Fibroblast of the aortic adventitia (primary cell): Measurements from ENCODE around the gene RRP36. TPM values are rescaled to one million over a fixed set of nuclear protein-coding genes. Genes with fewer than 3 reads are reported as not detected.

Experiments used
- DNase-seq: peaks from one replicate; pipeline ENCODE4 v3.0.0-alpha.2; 2010; ENCODE audit warnings: low read depth
- H3K4me3 ChIP-seq: 2 replicates; pipeline ENCODE4 v1.5.1; 2011; ENCODE audit warnings: low read depth, mild to moderate bottlenecking, control low read depth, low read length, moderate library complexity
- total RNA-seq: library from RNA; depleted of rRNA; stranded (reverse); fragments of >200 nt; gene quantifications from 2 replicates; pipeline ENCODE4 v1.2.3, GENCODE V29; 2012; ENCODE audit warnings: low replicate concordance
- TF ChIP-seq, protein P1 (sequence below): IDR thresholded peaks from 2 replicates; pipeline ENCODE4 v1.5.1; 2011; ENCODE audit warnings: mild to moderate bottlenecking, low read length, control low read depth, inconsistent platforms; ENCODE audit not compliant: insufficient read depth

Gene RRP36
- total RNA-seq, 1 donor = 86.6 TPM

DNA sequence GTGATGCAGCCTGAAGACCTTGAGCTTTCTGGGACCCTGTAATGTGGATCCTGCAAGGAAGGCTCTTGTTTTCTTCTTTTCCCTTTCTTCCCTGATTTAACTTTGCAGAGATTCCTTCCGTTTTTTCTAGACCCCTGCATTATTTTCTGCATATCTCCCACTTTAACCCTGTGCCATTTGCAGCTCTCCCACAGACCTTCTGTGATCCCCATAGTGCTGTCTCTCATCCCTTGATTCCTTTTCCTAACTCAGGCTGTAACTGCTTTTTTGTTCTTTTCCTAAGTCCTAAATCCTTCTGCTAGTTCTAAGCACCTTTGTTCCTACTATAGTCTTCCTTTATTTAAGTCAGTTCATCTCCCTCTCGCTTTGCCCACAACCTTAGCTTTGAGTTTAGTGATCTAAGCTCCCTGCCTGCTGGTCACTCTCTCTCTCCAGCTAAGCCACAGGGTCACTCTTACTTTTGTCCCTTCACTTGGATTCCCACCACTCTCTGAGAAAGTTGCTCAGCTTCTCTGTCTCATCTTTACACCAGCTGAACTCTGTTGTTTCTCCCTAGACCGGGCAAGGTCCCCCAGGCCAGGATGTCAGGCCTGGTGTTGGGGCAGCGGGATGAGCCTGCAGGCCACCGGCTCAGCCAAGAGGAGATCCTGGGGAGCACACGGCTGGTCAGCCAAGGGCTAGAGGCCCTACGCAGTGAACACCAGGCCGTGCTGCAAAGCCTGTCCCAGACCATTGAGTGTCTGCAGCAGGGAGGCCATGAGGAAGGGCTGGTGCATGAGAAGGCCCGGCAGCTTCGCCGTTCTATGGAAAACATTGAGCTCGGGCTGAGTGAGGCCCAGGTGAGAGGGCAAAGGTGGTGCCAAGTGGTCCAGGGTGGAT lies 39.6 kb downstream of the RRP36 start:
- TF ChIP-seq, protein P1, sequence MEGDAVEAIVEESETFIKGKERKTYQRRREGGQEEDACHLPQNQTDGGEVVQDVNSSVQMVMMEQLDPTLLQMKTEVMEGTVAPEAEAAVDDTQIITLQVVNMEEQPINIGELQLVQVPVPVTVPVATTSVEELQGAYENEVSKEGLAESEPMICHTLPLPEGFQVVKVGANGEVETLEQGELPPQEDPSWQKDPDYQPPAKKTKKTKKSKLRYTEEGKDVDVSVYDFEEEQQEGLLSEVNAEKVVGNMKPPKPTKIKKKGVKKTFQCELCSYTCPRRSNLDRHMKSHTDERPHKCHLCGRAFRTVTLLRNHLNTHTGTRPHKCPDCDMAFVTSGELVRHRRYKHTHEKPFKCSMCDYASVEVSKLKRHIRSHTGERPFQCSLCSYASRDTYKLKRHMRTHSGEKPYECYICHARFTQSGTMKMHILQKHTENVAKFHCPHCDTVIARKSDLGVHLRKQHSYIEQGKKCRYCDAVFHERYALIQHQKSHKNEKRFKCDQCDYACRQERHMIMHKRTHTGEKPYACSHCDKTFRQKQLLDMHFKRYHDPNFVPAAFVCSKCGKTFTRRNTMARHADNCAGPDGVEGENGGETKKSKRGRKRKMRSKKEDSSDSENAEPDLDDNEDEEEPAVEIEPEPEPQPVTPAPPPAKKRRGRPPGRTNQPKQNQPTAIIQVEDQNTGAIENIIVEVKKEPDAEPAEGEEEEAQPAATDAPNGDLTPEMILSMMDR = no peak
- peak overlapping the region; percentile 83 for H3K4me3 ChIP-seq
- DNase-seq = no peak

DNA sequence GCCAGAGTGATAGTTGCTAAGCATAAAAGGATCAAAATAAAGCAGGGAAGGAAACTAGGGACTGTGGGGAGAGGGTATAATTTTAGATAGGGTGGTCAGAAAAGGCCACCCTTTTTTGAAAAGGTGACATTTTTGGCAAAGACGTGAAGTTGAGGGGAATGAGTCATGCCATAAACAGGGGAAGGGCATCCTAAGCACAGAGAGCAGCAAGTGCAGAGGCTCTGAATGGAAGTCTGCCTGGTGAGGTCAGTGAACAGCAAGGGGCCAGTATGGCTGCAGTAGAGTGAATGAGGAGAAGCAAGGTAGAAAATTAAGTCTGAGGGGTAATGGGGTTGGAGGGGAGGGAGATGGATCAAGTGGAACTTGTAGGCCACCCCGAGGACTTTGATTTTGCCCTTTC lies 40.4 kb downstream of the RRP36 start:
- H3K4me3 ChIP-seq = no peak overlapping the region
- no peak for DNase-seq

GRCh38 chr6:43062818-43063217 lies 41.4 kb downstream of the RRP36 start:
- no peak for DNase-seq
- TF ChIP-seq, protein P1 = no peak
- no peak overlapping the region for H3K4me3 ChIP-seq

More for the DNA sequence above, 40.4 kb downstream of the RRP36 start:
- TF ChIP-seq, protein P1 = no peak

DNA sequence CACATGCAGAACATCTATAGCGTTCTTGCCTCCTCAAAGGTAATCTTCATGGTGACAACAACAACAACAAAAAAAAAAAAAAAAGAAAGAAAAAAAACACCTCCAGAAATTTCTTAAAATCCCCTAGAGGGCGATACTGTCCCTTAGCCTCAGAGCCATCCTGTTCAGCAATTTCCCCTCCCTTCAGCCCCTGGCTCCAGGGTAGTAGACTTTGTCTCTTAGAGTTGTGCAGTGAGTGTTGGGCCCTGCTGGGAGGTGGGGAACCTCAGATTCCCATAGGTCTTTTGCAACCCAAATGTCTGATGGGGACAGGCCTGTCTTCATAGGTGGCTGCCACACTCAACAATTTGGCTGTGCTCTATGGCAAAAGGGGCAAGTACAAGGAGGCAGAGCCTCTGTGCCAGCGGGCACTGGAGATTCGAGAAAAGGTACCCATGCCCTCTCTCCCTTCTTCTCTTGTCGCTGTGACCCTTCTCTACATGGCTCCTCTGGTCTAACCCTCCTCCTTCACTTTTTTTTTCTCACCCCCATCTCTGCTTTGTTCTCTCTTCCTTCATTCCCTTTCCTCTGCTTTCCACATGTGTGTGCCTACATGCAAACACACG lies 48.7 kb downstream of the RRP36 start:
- DNase-seq = peak; percentile 84
- TF ChIP-seq, protein P1 = peak; percentile 65
- no peak overlapping the region for H3K4me3 ChIP-seq

- TF ChIP-seq, protein P1 = no peak
- H3K4me3 ChIP-seq = peak overlapping the region; percentile 67
These were observed 53.6 kb downstream of the RRP36 start for GRCh38 chr6:43074847-43075669.

GRCh38 chr6:43075670-43076463 lies 54.4 kb downstream of the RRP36 start, which contains the start of gene PTK7:
Gene PTK7 (plus strand): TSS chr6:43076314. CDS start chr6:43076489, 175 bp downstream.
- DNase-seq = peak; percentile 45
- TF ChIP-seq, protein P1 = no peak
- H3K4me3 ChIP-seq = peak within 1 kb of the TSS; percentile 81

More at GRCh38 chr6:43074847-43075669, 53.6 kb downstream of the RRP36 start:
- peak; percentile 70 for DNase-seq
